Ishikawa (cell line): ENCODE results near the gene RIN1.

Source experiments
- CREB1 ChIP-seq: IDR thresholded peaks from 2 replicates; pipeline ENCODE4 v1.6.1; 2012; ENCODE audit warnings: low read depth
- EGR1 ChIP-seq: IDR thresholded peaks from 2 replicates; pipeline ENCODE4 v1.6.1; 2012
- EP300 ChIP-seq: IDR thresholded peaks from 2 replicates; pipeline ENCODE4 v1.6.1; 2012; ENCODE audit warnings: borderline replicate concordance
- RAD21 ChIP-seq: IDR thresholded peaks from 2 replicates; pipeline ENCODE4 v1.6.1; 2012; ENCODE audit warnings: low read depth
- TAF1 ChIP-seq: IDR thresholded peaks from 2 replicates; pipeline ENCODE4 v1.6.1; 2012; ENCODE audit warnings: low read depth, mild to moderate bottlenecking
- YY1 ChIP-seq: IDR thresholded peaks from 2 replicates; pipeline ENCODE4 v1.6.1; 2012; ENCODE audit warnings: low read depth
- ZBTB7A ChIP-seq: IDR thresholded peaks from 2 replicates; pipeline ENCODE4 v1.6.1; 2012; ENCODE audit warnings: low read depth
- TF ChIP-seq, protein P1 (sequence below): IDR thresholded peaks from 2 replicates; pipeline ENCODE4 v1.6.1; 2012
- TF ChIP-seq, protein P2 (sequence below): IDR thresholded peaks from 2 replicates; pipeline ENCODE4 v1.6.1; 2012
- TF ChIP-seq, protein P3 (sequence below): IDR thresholded peaks from 2 replicates; pipeline ENCODE4 v1.6.1; 2012; ENCODE audit warnings: low read depth, mild to moderate bottlenecking

GRCh38 chr11:66332371-66333219, 3.6 kb downstream of the RIN1 start:
- TF ChIP-seq, protein P1, sequence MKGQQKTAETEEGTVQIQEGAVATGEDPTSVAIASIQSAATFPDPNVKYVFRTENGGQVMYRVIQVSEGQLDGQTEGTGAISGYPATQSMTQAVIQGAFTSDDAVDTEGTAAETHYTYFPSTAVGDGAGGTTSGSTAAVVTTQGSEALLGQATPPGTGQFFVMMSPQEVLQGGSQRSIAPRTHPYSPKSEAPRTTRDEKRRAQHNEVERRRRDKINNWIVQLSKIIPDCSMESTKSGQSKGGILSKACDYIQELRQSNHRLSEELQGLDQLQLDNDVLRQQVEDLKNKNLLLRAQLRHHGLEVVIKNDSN = no peak
- TF ChIP-seq YY1 (no peak), RAD21 (no peak), EGR1 (no peak), TAF1 (no peak), EP300 (no peak), CREB1 (no peak), ZBTB7A (no peak)
- TF ChIP-seq, protein P2, sequence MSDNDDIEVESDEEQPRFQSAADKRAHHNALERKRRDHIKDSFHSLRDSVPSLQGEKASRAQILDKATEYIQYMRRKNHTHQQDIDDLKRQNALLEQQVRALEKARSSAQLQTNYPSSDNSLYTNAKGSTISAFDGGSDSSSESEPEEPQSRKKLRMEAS = no peak
- TF ChIP-seq, protein P3, sequence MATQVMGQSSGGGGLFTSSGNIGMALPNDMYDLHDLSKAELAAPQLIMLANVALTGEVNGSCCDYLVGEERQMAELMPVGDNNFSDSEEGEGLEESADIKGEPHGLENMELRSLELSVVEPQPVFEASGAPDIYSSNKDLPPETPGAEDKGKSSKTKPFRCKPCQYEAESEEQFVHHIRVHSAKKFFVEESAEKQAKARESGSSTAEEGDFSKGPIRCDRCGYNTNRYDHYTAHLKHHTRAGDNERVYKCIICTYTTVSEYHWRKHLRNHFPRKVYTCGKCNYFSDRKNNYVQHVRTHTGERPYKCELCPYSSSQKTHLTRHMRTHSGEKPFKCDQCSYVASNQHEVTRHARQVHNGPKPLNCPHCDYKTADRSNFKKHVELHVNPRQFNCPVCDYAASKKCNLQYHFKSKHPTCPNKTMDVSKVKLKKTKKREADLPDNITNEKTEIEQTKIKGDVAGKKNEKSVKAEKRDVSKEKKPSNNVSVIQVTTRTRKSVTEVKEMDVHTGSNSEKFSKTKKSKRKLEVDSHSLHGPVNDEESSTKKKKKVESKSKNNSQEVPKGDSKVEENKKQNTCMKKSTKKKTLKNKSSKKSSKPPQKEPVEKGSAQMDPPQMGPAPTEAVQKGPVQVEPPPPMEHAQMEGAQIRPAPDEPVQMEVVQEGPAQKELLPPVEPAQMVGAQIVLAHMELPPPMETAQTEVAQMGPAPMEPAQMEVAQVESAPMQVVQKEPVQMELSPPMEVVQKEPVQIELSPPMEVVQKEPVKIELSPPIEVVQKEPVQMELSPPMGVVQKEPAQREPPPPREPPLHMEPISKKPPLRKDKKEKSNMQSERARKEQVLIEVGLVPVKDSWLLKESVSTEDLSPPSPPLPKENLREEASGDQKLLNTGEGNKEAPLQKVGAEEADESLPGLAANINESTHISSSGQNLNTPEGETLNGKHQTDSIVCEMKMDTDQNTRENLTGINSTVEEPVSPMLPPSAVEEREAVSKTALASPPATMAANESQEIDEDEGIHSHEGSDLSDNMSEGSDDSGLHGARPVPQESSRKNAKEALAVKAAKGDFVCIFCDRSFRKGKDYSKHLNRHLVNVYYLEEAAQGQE = no peak
